Parathyroid adenoma (tissue), 2 donors: ENCODE results near the gene ATP8B1.
"Not testable (repeated sequence)": the region's sequence is repeated elsewhere in the genome, so short reads cannot be mapped to it uniquely, and the experiment has no call there.

Source experiments
- H2AFZ ChIP-seq: fragments of 300-600 bp; sonication (generic); one replicate; pipeline ENCODE4 v1.7.0; 2017; ENCODE audit warnings: antibody characterized with exemption, mild to moderate bottlenecking
- H3K27ac ChIP-seq: fragments of 300-600 bp; sonication (generic); one replicate; pipeline ENCODE4 v1.7.0; 2017
- H3K27me3 ChIP-seq: fragments of 300-600 bp; sonication (generic); one replicate; pipeline ENCODE4 v1.7.0; 2017; ENCODE audit warnings: low read length; ENCODE audit not compliant: control insufficient read depth, insufficient read depth
- H3K36me3 ChIP-seq: fragments of 300-600 bp; sonication (generic); one replicate; pipeline ENCODE4 v1.7.0; 2017; ENCODE audit warnings: low read length; ENCODE audit not compliant: control insufficient read depth, insufficient read depth
- H3K4me1 ChIP-seq: fragments of 300-600 bp; sonication (generic); one replicate; pipeline ENCODE4 v1.7.0; 2017; ENCODE audit warnings: control low read depth
- H3K4me2 ChIP-seq: fragments of 300-600 bp; sonication (generic); one replicate; pipeline ENCODE4 v1.7.0; 2017; ENCODE audit warnings: low read length
- H3K4me3 ChIP-seq: fragments of 300-600 bp; sonication (generic); one replicate; pipeline ENCODE4 v1.7.0; 2017; ENCODE audit warnings: low read depth, low read length
- H3K79me2 ChIP-seq: fragments of 300-600 bp; sonication (generic); one replicate; pipeline ENCODE4 v1.7.0; 2017; ENCODE audit warnings: control low read depth
- H3K9ac ChIP-seq: fragments of 300-600 bp; sonication (generic); one replicate; pipeline ENCODE4 v1.7.0; 2017; ENCODE audit warnings: mild to moderate bottlenecking
- H3K9me3 ChIP-seq: fragments of 300-600 bp; sonication (generic); one replicate; pipeline ENCODE4 v1.7.0; 2017; ENCODE audit warnings: low read length; ENCODE audit not compliant: control insufficient read depth
- CTCF ChIP-seq: fragments of 300-600 bp; sonication (generic); IDR thresholded peaks from one replicate; pipeline ENCODE4 v1.7.0; 2017; ENCODE audit warnings: antibody characterized with exemption, mild to moderate bottlenecking
- donor health status: primary hyperparathyroidism.

Gene ATP8B1

GRCh38 chr18:57728941-57729511 lies 74.1 kb downstream of the ATP8B1 start:
- Histone ChIP-seq H3K9me3 (no peaks in the 10 kb centered on the region), H3K9ac (no peak overlapping the region), H3K27me3 (no peaks in the 10 kb centered on the region), H3K4me1 (no peaks in the 10 kb centered on the region), H3K27ac (no peak overlapping the region), H3K36me3 (no peaks in the 10 kb centered on the region), H3K4me2 (no peak overlapping the region), H2AFZ (no peak overlapping the region), H3K4me3 (no peak overlapping the region), H3K79me2 (no peaks in the 10 kb centered on the region)
- TF ChIP-seq CTCF, result no peak

GRCh38 chr18:57727952-57728807 lies 74.9 kb downstream of the ATP8B1 start:
- Histone ChIP-seq H3K9me3 (no peaks in the 10 kb centered on the region), H3K27me3 (no peaks in the 10 kb centered on the region), H3K4me1 (no peaks in the 10 kb centered on the region), H2AFZ (no peak overlapping the region), H3K79me2 (no peaks in the 10 kb centered on the region), H3K9ac (no peak overlapping the region), H3K4me3 (no peak overlapping the region), H3K4me2 (no peak overlapping the region), H3K27ac (peak overlapping the region; percentile 36), H3K36me3 (no peaks in the 10 kb centered on the region)
- no peak for TF ChIP-seq CTCF

- H3K4me2 ChIP-seq, H3K4me3 ChIP-seq, H2AFZ ChIP-seq, H3K79me2 ChIP-seq, H3K9me3 ChIP-seq, H3K27ac ChIP-seq, H3K9ac ChIP-seq, H3K27me3 ChIP-seq, H3K36me3 ChIP-seq, H3K4me1 ChIP-seq: not testable (repeated sequence)
Observed at GRCh38 chr18:57719211-57719935, 83.7 kb downstream of the ATP8B1 start.

GRCh38 chr18:57716549-57716948 lies 86.6 kb downstream of the ATP8B1 start:
- no peak overlapping the region for H3K4me2 ChIP-seq
- no peak for TF ChIP-seq CTCF
- H2AFZ ChIP-seq, result no peak overlapping the region
- no peaks in the 10 kb centered on the region for H3K27me3 ChIP-seq
- H3K9ac ChIP-seq, result no peak overlapping the region
- peaks cover 17% of the 10 kb centered on the region for H3K79me2 ChIP-seq
- H3K4me3 ChIP-seq, result no peak overlapping the region
- no peaks in the 10 kb centered on the region for H3K36me3 ChIP-seq
- no peaks in the 10 kb centered on the region for H3K4me1 ChIP-seq
- H3K27ac ChIP-seq, result no peak overlapping the region
- no peaks in the 10 kb centered on the region for H3K9me3 ChIP-seq

GRCh38 chr18:57715671-57716070 lies 87.4 kb downstream of the ATP8B1 start:
- Histone ChIP-seq H3K27me3 (no peaks in the 10 kb centered on the region), H2AFZ (no peak overlapping the region), H3K9me3 (no peaks in the 10 kb centered on the region), H3K4me3 (no peak overlapping the region), H3K27ac (no peak overlapping the region), H3K4me1 (no peaks in the 10 kb centered on the region), H3K36me3 (no peaks in the 10 kb centered on the region), H3K4me2 (no peak overlapping the region), H3K9ac (no peak overlapping the region), H3K79me2 (peaks cover 17% of the 10 kb centered on the region)
- no peak for TF ChIP-seq CTCF
